ENCODE results near the gene CHD1.

CHD1 gene

GRCh38 chr5:98934546-98934945, 5.7 kb upstream of the CHD1 start:
- DNase-seq: no peak

GRCh38 chr5:98933445-98934072, 4.8 kb upstream of the CHD1 start:
- DNase-seq: no peak

- DNase-seq: no peak
These were observed 2.4 kb upstream of the CHD1 start for GRCh38 chr5:98930972-98931762.

DNA sequence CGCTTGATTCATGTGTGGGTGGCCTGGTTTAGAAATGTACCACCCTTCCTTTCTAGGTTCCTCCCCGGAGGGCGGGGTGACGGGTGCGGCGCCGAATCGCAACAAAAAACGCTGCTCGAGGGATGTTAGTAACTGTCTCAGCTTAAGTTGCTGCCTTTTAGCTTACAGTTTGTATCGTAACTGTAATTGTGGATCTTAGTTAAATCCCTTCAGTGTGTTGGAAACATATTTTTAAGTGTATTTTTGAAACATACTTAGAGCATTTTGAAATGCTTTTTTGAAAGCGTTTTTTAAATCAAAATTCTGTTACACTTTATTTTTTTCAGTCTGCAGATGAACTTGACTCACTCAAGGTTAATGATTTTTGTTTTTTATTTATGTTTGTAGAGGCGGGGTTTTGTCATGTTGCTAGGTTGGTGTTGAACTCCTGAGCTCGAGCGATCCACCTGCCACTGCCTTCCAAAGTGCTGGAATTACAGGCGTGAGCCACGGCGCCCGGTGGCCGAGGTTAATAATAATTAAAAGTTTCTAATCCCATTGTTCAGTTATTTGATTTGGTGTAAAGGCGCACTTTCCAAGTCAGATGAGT, 997 bp upstream of the CHD1 start:
- peak; percentile 93 for DNase-seq

- DNase-seq: peak; percentile 23 to 28
These were observed 576 bp downstream of the CHD1 start for GRCh38 chr5:98927989-98928872.

- peak; percentile 57 to 62 for DNase-seq
These were observed 1.4 kb downstream of the CHD1 start for GRCh38 chr5:98927242-98927988.

DNA sequence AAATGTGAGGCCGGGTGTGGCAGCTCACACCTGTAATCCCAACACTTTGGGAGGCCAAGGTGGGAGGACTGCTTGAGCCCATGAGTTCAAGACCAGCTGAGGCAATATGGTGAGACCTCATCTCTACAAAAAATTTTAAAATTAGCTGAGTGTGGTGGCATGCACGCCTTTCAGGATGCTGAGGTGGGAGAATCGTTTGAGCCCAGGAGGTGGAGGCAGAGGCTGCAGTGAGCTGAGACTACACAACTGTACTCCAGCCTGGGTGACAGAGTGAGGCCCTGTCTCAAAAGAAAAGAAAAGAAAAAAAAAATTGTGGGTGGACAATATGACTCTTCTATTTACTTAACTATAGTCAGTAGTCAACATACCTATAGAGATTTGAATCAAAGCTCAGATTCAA, 4.8 kb downstream of the CHD1 start:
- DNase-seq: no peak

DNA sequence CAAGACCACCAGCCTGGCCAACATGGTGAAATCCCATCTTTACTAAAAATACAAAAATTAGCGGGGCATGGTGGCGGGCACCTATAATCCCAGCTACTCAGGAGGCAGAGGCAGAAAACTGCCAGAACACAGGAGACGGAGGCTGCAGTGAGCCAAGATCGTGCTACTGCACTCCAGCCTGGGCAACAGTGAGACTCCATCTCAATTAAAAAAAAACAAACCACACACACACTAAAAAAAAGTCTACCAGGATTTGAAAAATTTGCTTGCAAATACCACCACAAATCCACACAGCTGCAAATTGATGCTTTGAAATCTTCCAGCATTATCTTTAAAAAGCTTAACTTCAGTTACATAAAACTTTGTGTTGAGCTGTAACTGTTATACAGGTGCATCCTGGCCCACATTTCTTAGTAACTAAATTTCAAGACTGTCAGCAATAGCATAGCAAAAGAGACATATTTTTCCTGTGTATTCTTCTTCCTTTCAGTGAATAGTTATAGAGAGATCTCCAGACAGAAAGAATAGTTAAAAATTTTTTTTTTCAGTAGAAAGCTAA, 6.8 kb downstream of the CHD1 start:
- no peak for DNase-seq

- DNase-seq: no peak
These were observed 11.4 kb downstream of the CHD1 start for GRCh38 chr5:98917433-98917832.

DNA sequence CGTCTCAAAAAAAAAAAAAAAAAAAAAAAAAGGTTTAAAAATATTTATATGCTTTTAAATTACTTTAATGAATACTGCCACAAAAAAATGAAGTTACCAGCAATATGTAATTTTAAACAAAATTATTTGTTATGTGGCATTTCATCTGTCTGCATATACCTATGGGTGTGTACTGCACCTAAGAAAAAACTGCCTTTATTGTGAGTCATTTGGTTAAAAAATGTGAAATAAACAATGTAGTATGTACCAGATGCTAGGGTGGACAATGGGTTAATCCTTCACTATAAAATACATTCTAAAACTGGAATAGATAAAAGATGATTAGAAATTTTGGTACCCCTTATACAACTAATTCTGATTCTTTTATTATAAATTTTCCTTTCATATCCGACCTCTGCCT, 12.3 kb downstream of the CHD1 start:
- DNase-seq: no peak

GRCh38 chr5:98913911-98914310, 14.9 kb downstream of the CHD1 start:
- DNase-seq: no peak

DNA sequence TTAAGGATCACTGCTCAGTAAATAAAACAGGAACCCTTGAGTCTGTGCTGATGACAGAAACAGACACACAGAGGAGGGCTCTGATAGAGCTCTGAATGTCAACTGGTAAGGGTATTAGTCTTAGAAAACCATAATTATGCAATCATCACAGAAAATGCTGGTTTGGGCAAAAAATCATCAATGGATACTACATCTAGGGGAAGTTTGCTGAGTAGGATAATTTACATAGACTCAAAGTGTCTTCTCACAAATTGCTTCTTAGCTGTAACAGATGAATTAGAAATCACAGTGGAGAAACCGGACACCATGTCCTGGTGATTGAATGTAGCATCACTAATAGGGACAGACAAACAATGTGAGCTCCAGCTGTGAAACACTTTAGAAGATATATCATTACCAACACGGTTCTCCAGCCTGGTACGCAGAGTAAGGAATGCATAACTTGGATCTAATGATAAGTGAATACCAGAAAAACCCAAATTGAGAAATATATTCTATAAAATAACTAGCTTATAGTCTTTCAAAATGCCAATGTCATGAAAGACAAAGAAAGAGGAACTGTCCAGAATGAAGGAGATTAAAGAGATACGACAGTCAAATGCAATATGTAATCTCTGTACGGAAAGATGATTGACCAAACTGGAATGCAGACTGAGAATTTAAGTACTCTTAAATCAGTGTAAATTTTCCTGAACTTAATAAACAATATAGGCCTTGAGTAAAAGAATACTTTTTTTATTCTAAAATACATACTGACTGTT, 17.3 kb downstream of the CHD1 start:
- DNase-seq: no peak

- DNase-seq: no peak
These were observed 19.4 kb downstream of the CHD1 start for GRCh38 chr5:98909363-98909762.

GRCh38 chr5:98907951-98908350, 20.9 kb downstream of the CHD1 start:
- no peak for DNase-seq

GRCh38 chr5:98906756-98907355, 22.0 kb downstream of the CHD1 start:
- DNase-seq: no peak

GRCh38 chr5:98905857-98906688, 22.7 kb downstream of the CHD1 start:
- DNase-seq: no peak

DNA sequence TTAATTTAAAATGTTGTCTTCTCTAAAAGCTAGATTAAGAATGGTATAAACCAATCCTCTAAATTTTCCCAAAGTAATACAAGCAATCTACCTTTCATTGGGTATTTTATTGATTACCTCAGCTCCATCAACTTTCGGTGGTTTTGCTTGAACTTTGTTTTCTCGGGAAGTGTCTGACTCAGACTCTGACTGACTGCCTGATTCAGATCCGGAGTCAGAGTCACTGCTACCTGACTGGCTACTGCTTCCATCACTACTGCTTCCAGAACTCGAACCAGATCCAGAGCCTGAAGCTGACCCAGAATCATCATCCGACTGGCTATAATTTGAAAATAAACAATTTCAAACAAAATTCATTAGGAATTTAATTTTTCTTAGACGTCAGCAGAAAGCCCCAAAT, 24.0 kb downstream of the CHD1 start:
- peak in 1 of 2 experiments; percentile 8 for DNase-seq

DNA sequence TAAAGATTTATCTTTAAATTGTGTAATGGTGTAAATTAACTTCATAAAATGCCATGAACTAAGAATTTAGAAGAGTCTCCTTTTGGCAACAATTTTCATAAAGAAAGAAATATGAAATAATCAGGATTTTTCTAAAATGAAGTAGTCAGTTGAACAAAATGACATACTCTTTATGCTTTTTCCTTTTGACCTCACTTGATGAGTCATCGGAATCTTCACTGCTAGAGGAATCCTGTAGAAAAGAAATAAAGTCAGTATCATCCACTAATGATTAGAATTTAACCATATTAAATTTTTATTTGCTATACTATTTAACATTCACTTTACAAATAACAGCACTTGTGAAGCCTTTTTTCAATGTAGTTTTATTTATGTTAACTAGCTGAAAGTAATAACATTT, 26.1 kb downstream of the CHD1 start:
- DNase-seq: no peak

GRCh38 chr5:98899456-98899855, 29.4 kb downstream of the CHD1 start:
- DNase-seq: no peak

- no peak for DNase-seq
These were observed 30.1 kb downstream of the CHD1 start for GRCh38 chr5:98898743-98899142.
